GM10266 (cell line): Measurements from ENCODE around the gene CDH13.

Experiments used
- DNase-seq: peaks from one replicate; pipeline ENCODE4 v3.0.0; 2012; ENCODE audit errors: extremely low spot score
- CTCF ChIP-seq: IDR thresholded peaks from 2 replicates; pipeline ENCODE4 v1.5.1; 2012; ENCODE audit warnings: mild to moderate bottlenecking, low read depth; ENCODE audit not compliant: control insufficient read depth, insufficient read depth; ENCODE audit errors: missing control alignments

CDH13 gene

GRCh38 chr16:83619381-83620150, 992.8 kb downstream of the CDH13 start:
- no peak for TF ChIP-seq CTCF
- no peak for DNase-seq

GRCh38 chr16:83622010-83622409, 995.2 kb downstream of the CDH13 start:
- no peak for DNase-seq
- no peak for TF ChIP-seq CTCF

- DNase-seq, result no peak
- TF ChIP-seq CTCF, result no peak
Measured at GRCh38 chr16:83623091-83623730, 996.4 kb downstream of the CDH13 start.

- no peak for DNase-seq
- TF ChIP-seq CTCF, result no peak
Measured at GRCh38 chr16:83623892-83624291, 997.1 kb downstream of the CDH13 start.

GRCh38 chr16:83624429-83625120, 997.8 kb downstream of the CDH13 start:
- TF ChIP-seq CTCF, result no peak
- no peak for DNase-seq

- no peak for TF ChIP-seq CTCF
- DNase-seq, result no peak
Measured at GRCh38 chr16:83626204-83626603, 999.4 kb downstream of the CDH13 start.
